GM21367 (cell line): ENCODE measurements around the gene TMEM131.
"Not testable (repeated sequence)": the region's sequence is repeated elsewhere in the genome, so short reads cannot be mapped to it uniquely, and the experiment has no call there.

ENCODE experiments used
- ATAC-seq: cut with Tn5 transposase; IDR thresholded peaks from one replicate; pipeline ENCODE4 v1.9.1; 2021; ENCODE audit not compliant: unreplicated experiment

The TMEM131 gene

GRCh38 chr2:97826266-97826847 is 169.4 kb downstream of the TMEM131 start:
- not testable (repeated sequence) for ATAC-seq

DNA sequence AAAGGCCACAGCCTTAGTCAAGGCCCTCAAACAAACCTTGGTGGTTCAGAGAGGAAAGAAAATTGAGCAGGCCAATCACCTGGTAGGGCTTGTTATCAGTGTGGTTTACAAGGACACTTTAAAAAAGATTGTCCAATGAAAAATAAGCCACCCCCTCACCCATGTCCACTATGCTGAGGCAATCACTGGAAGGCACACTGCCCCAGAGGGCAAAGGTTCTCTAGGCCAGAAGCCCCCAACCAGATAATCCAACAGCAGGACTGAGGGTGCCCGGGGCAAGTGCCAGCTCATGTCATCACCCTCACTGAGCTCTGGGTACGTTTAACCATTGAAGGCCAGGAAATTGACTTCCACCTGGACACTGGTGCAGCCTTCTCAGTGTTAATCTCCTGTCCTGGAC is 171.7 kb downstream of the TMEM131 start:
- not testable (repeated sequence) for ATAC-seq

DNA sequence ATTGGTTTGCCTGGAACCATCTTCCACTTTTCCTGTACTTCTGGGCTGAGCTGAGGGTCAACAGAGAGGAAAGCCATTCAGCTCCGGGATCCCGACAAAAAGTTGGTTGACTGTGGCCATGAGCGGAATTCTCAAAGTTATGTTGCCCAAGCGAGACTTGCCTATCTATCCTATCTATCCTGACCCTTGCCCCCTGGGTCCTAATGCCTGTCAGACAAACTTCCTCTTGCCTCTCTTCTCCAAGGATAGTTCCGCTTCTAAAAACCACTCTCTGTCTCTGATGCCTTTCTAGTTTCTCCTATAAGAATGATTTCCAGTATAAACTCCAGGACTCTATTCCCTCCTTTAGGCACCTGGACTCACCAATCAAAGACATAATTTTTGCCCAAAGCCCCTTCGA is 173.9 kb downstream of the TMEM131 start:
- not testable (repeated sequence) for ATAC-seq

GRCh38 chr2:97819754-97820153 is 176.0 kb downstream of the TMEM131 start:
- ATAC-seq = no peak

DNA sequence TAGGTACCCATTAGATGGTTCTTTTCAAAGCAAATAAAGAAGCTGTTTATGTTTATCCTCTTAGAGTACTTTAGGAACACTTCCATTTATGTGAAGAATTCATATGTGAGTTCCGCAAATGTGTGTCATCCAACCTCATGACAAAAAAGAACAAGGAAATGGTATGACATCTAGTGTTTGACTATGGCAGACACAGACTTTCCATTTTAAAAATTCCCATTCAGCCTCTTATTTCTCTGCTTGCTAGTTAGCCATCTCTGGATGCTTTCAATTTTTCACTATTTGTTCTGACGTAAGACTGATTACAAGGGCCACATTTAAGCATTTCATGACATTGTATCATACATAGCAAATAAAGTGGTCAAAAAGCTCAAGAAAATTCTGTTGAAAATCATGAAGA is 179.3 kb downstream of the TMEM131 start:
- no peak for ATAC-seq

- ATAC-seq = no peak
Observed at GRCh38 chr2:97812931-97813330, 182.8 kb downstream of the TMEM131 start.

DNA sequence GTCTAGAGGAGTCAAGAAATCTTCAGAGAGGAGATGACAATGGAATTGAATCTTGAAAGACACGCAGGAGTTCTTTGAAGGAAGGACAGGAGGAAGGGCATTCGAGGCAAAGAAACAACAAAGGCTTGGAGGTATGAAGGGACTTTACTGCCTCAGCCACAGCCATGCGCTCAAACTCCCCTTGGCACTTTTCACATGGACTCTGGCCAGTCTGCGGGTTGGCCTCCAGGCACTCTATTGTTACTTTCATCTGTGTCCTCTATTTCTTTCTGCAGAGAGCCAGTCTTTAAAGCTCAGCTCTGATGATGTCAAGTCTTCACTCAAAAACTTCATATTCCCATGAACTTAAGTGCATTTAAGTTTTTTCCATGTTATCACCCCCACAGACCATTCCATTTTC is 186.9 kb downstream of the TMEM131 start:
- no peak for ATAC-seq

DNA sequence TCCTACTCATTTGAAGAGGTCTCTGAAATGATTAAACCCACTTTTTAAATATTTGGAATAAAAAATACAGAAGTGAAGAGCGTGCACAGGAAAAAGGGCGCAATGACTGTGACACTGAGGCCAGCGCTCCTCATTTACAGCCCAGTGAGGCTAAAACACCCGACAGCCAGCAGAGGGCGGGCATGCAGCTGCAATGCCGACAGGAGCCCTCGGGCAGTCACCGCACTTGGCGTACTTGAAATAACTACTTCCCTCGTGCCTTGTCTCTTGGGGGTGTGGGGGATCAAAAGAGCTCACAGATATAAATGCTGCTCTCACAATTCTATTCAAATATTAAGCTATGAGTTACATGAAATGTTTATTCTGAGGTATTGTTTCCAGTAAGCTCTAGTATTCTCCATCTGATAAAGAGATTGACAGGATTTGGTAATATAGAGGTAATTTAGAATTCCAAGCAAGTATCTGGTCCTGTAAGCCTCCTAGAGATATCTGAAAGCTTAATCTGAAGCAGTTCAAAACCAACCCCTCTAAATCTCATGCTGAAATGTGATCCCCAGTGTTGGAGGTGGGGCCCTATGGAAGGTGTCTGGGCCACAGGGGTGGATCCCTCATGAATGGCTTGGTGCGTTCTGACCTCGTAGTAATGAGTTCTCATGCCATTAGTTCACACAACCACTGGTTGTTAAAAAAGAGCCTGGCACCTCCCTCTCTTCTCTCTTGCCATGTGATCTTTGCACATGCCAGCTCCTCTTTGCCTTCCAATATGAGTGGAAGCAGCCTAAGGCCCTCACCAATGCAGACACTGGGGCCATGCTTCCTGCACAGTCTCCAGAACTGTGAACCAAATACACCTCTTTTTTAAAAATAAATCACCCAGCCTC is 188.8 kb downstream of the TMEM131 start:
- ATAC-seq = peak; percentile 65

GRCh38 chr2:97805776-97806175 is 190.0 kb downstream of the TMEM131 start:
- ATAC-seq = no peak

DNA sequence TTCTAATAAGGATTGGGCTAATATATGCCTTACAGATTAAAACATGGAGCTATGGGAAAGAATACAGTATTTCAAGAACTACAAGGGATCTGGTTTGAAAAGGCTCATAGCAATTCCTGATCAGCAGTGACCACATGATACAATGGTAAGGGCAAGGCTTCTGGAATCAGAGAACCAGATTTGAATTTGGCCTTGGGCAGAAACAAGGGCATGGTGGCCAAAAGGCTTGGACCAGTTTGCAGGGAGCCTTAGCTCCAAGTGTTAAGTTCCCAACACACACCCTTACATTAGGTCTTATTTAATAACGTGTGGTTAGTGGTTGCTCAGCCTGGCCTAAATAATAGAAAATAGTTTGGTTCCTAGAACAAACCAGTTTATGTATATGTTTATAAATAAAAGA is 194.7 kb downstream of the TMEM131 start:
- no peak for ATAC-seq

DNA sequence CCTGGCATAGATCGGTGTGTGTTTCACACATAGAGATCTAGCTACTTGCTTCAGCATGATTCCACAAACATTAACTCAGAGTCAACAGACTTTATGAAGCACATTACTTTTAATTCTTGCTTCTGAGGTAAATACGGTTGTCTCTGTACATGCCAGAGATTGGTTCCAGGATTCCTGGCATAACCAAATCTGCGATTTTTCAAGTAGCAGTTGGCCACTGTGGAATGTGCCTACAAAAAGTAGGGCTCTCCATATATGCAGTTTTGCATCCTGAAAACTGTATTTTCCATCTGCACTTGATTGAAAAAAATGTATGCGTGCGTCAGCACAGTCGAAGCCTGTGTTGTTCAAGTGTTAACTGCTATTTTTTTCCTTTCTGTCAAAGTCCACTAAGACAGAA is 197.3 kb downstream of the TMEM131 start:
- no peak for ATAC-seq

- no peak for ATAC-seq
Observed at GRCh38 chr2:97797355-97797754, 198.4 kb downstream of the TMEM131 start.

DNA sequence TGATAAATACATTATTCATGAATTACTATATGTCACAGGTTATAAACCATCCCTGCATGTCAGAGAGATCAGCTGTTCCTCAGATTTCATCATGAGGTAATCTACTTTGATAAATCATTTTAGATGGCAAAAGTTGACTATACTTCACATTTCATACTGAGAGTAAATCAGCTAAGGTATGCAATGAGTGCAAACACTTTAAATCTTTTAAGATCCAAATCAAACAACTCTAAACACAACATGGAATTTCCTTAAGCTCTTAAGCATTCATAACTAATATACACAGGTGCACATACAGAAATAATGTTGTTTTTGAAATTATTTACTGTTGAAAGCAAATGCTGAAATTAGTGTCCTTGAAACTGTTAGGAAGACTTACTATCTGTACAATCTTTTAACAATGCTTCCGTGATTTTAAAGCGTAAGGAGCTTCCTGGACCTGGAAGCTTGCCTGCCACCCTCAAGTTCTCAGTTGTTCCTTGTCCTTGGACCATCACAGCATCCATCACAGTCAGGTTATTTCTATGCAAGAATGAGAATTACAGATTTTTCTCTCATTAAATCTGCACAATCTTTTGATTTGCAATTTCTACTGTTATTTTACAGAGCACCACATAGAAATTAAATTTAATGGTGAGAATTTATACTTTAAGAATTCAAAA is 199.2 kb downstream of the TMEM131 start:
- ATAC-seq = no peak

DNA sequence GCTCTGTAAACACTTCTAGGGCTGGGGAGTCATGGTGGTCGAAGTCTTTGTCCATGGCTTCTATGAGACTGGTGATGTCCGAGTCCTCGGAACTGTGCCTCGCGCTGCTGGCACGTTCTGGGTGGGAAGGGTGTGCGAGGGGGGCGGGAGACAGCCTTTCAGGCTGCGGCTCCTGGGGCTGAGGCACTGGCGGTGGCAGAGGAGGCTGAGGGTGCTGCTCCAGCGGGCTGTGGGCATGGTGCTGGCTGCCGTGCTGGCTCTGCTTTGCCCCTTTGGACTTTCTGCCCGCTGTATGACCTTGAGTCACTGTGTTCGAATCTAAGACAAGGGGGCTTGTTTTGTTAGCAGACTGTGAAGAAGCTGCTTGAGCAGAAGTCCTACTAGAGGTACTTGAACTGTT is 203.3 kb downstream of the TMEM131 start:
- no peak for ATAC-seq

DNA sequence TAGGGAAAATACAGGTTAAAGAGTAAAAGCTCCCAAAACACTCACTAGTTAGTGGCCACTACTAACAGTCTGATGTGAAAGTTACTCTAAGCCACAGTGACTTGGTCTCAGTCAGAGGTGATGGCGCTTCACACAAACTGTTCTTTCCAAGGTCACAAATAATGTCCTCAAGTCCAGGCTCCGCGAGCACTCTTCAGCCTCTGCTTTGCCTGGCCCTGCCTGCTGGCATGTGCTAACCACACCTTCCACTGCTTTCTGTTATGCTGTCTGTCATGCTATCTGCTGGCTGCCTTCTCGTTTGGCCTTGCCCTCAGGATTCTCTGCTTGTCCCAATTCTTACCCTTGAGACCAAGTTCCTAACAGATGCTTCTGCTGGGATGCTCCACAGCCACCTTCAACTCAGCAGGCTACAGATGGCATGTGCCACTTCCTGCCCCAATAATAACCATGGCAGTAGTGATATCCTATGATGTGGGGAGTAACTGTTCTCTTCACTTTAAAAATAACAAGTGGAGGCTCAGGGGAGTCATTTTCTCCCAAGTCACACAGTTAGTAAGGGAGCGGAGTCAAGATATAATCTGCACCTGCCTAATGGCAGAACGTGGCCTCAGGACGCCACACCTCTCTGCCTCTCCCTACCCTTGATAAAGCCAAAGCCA is 206.6 kb downstream of the TMEM131 start:
- ATAC-seq = no peak

DNA sequence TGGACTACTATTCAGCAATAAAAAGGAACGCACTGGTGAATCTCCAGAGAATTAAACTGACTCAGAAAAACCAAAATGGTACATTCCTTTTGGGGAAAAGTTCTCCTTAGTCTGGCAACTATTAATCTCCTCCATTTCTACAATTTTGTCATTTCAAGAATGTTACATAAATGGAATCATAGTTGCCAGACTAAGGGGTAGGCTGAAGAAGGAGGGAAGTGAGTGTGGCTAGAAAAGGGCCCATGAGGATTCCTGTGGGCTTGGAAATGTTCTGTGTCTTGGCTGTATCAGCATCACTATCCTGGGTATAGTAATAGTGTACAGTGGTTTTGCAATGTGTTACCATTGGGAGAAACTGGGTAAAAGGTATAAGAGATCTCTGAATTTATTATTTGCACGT is 209.9 kb downstream of the TMEM131 start:
- ATAC-seq = no peak

DNA sequence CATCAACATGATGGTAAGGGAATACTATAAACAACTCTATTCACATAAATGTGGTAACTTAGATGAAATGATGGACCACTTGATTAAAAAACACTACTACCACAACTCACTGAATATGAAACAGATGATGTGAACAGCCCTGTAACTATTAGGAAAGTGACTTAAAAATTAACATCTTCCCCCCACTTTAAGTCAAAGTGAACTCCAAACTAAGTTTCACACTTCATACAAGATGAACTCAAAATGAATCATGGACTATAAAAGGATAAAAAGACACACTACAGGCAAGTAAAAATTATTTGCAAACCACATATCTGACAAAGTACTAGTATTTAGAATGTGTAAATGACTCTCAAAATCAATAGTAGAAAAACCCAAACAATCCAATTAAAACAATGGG is 210.8 kb downstream of the TMEM131 start:
- no peak for ATAC-seq

- ATAC-seq = no peak
Observed at GRCh38 chr2:97781981-97782380, 213.8 kb downstream of the TMEM131 start.

DNA sequence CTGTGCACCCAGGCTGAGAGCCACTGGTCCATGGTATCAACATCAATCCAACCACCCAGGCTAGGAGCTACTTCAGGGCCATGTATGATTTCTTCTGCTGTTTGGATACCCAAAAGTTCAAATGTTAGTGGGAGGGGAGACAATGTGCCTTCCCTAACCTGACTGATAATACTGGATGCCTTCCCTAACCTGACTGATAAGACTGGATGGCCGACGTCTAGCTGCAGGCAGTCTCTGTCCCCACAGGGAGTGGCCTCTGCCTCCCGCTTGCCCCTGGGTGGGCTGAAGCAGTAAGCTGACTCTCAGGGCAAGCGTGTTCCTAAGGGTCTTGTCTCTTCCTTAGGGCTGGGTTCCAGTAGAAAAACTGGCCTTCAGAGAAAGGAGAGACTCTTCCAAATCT is 216.6 kb downstream of the TMEM131 start:
- no peak for ATAC-seq

- ATAC-seq = no peak
Observed at GRCh38 chr2:97775074-97775473, 220.7 kb downstream of the TMEM131 start.

DNA sequence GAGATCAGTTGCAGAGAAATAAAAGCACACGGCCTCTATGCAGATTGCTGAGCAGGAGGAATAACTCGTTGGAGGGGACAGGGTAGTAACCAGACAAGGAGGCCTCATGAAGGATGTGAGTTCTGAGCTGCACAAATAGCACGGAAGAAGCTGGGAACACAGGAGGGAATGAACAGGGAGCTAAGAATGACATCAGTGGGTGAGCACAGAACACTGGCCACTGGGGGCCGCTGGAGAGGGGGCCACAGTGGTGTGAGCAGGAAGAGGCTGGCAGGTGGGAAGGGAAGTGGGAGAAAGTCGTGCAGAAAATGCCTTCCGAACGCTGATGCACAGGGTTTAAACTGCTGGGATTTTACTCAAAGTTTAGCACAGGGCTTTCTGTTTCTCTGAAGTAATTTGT is 221.3 kb downstream of the TMEM131 start:
- ATAC-seq = no peak

GRCh38 chr2:97770445-97770844 is 225.3 kb downstream of the TMEM131 start:
- no peak for ATAC-seq
